Hepatocyte (in vitro differentiated cells): ENCODE results near the gene RNPS1. TPM values are rescaled to one million over a fixed set of nuclear protein-coding genes. Genes with fewer than 3 reads are reported as not detected.

Experiments used
- DNase-seq: peaks from one replicate; pipeline ENCODE4 v3.0.0-alpha.2; 2016; ENCODE audit warnings: low spot score
- H2AFZ ChIP-seq: fragments of 200-600 bp; sonication (generic); 2 replicates; pipeline ENCODE4 v1.6.0; 2016; ENCODE audit warnings: antibody characterized with exemption, mild to moderate bottlenecking
- H3K27ac ChIP-seq: fragments of 200-600 bp; sonication (generic); 2 replicates; pipeline ENCODE4 v1.5.1; 2016; ENCODE audit warnings: mild to moderate bottlenecking
- H3K27me3 ChIP-seq: fragments of 200-600 bp; sonication (generic); 2 replicates; pipeline ENCODE4 v1.6.1; 2016
- H3K36me3 ChIP-seq: fragments of 200-600 bp; sonication (generic); replicated peaks from 2 replicates; pipeline ENCODE4 v1.5.1; 2016; ENCODE audit warnings: low read depth; ENCODE audit not compliant: insufficient read depth
- H3K4me1 ChIP-seq: fragments of 200-600 bp; sonication (generic); 2 replicates; pipeline ENCODE4 v1.5.1; 2016; ENCODE audit warnings: mild to moderate bottlenecking, moderate library complexity; ENCODE audit not compliant: insufficient read depth
- H3K4me2 ChIP-seq: fragments of 200-600 bp; sonication (generic); 2 replicates; pipeline ENCODE4 v1.6.0; 2016
- H3K4me3 ChIP-seq: fragments of 200-600 bp; sonication (generic); 2 replicates; pipeline ENCODE4 v1.5.1; 2016; ENCODE audit warnings: mild to moderate bottlenecking
- H3K79me2 ChIP-seq: fragments of 200-600 bp; sonication (generic); 2 replicates; pipeline ENCODE4 v1.6.0; 2017; ENCODE audit warnings: mild to moderate bottlenecking
- H3K9me2 ChIP-seq: fragments of 200-600 bp; sonication (generic); replicated peaks from 2 replicates; pipeline ENCODE4 v1.6.0; 2017; ENCODE audit warnings: mild to moderate bottlenecking; ENCODE audit not compliant: insufficient read depth
- H3K9me3 ChIP-seq: fragments of 200-600 bp; sonication (generic); 2 replicates; pipeline ENCODE4 v1.5.1; 2016; ENCODE audit warnings: low read depth, mild to moderate bottlenecking
- H4K20me1 ChIP-seq: fragments of 200-600 bp; sonication (generic); 2 replicates; pipeline ENCODE4 v1.6.0; 2016; ENCODE audit warnings: mild to moderate bottlenecking; ENCODE audit not compliant: insufficient read depth, poor library complexity, severe bottlenecking
- EZH2 ChIP-seq: fragments of 200-600 bp; sonication (generic); IDR thresholded peaks from 2 replicates; pipeline ENCODE4 v1.6.1; 2016; ENCODE audit warnings: antibody characterized with exemption, mild to moderate bottlenecking, borderline replicate concordance
- EZH2phosphoT487 ChIP-seq: fragments of 200-600 bp; sonication (generic); IDR thresholded peaks from one replicate; pipeline ENCODE4 v1.6.1; 2018; ENCODE audit warnings: antibody characterized with exemption, mild to moderate bottlenecking, low read depth, moderate library complexity; ENCODE audit not compliant: unreplicated experiment, severe bottlenecking
- WGBS: methylation state at CpG from one replicate; pipeline ENCODE4 v1.1.6; 2016; ENCODE audit warnings: low lambda C conversion rate; ENCODE audit errors: missing lambda C conversion rate; 5-methylcytosine and 5-hydroxymethylcytosine counted together
- polyA plus RNA-seq: library from polyadenylated mRNA; unstranded; fragments of >200 nt; fragmentation: Nextera tagmentation; extraction: Ambion mirVana; gene quantifications from 2 replicates; pipeline ENCODE4 v1.2.1, GENCODE V29; 2016
- total RNA-seq: library from RNA; depleted of rRNA; stranded (reverse); fragments of >200 nt; gene quantifications from 2 replicates; pipeline ENCODE4 v1.2.3, GENCODE V29; 2014
- TF ChIP-seq, protein P1 (sequence below): fragments of 200-600 bp; sonication (generic); IDR thresholded peaks from 2 replicates; pipeline ENCODE4 v1.5.1; 2016; ENCODE audit warnings: antibody characterized with exemption, mild to moderate bottlenecking; ENCODE audit not compliant: poor library complexity

The RNPS1 gene
- total and polyA plus RNA-seq, 2 experiments from 2014 or later: 128 to 198 TPM

DNA sequence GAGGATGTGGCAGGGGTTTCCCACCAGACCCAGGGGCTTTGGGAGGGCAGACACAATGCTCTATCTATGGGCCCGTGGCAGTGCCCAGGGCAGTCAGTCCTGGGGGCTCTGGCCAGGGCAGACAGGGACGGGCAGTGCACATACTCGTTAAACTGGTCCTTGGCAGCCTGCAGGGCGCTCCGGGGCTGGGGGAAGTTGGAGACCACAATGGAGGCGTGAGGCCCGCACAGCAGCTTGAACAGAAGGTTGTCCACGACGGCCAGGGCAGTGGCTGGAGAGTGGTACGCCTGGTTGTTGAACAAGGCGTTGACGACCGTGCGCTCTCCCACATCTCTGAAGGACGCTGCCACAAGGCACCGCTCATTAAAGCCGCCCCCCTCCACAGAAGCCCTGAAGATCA is 18.6 kb upstream of the RNPS1 start:
- H3K27me3 ChIP-seq: no peaks in the 10 kb centered on the region
- H3K36me3 ChIP-seq: no peaks in the 10 kb centered on the region
- no peaks in the 10 kb centered on the region for H3K9me2 ChIP-seq
- H3K4me1 ChIP-seq: no peaks in the 10 kb centered on the region
- DNase-seq: no peak
- no peak overlapping the region for H3K27ac ChIP-seq
- no peak overlapping the region for H2AFZ ChIP-seq
- H3K79me2 ChIP-seq: no peaks in the 10 kb centered on the region
- H3K4me2 ChIP-seq: no peak overlapping the region
- H4K20me1 ChIP-seq: no peaks in the 10 kb centered on the region
- 92% methylated on average over 17 of the region's 17 CpGs for WGBS
- TF ChIP-seq EZH2 (no peak), EZH2phosphoT487 (no peak)
- TF ChIP-seq, protein P1, sequence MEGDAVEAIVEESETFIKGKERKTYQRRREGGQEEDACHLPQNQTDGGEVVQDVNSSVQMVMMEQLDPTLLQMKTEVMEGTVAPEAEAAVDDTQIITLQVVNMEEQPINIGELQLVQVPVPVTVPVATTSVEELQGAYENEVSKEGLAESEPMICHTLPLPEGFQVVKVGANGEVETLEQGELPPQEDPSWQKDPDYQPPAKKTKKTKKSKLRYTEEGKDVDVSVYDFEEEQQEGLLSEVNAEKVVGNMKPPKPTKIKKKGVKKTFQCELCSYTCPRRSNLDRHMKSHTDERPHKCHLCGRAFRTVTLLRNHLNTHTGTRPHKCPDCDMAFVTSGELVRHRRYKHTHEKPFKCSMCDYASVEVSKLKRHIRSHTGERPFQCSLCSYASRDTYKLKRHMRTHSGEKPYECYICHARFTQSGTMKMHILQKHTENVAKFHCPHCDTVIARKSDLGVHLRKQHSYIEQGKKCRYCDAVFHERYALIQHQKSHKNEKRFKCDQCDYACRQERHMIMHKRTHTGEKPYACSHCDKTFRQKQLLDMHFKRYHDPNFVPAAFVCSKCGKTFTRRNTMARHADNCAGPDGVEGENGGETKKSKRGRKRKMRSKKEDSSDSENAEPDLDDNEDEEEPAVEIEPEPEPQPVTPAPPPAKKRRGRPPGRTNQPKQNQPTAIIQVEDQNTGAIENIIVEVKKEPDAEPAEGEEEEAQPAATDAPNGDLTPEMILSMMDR: no peak
- H3K4me3 ChIP-seq: no peak overlapping the region
- no peaks in the 10 kb centered on the region for H3K9me3 ChIP-seq

DNA sequence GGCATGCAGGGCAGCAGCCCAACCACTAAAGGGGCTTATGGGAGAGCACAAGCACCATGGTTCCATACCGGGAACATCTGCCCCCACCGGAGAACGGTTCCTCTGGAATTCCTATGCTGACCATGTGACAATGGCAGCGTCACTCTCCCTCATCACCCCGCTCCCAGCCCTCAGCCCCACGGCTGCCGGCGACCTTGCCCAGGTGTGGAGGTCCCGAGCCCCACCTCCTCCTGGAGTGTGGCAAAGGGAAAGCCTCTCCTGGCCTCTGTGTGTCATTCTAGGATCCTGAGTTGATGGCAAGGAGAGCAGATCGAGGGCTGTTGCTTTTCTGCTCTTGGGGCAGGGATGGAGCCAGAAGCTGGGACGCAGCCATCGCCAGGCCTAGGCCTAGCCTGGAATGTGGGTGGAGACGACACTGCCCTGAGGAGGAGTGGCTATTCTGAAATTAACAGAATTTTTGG is 17.8 kb upstream of the RNPS1 start:
- Histone ChIP-seq H3K27me3 (no peaks in the 10 kb centered on the region), H3K9me2 (no peaks in the 10 kb centered on the region), H3K4me1 (no peaks in the 10 kb centered on the region), H3K27ac (no peak overlapping the region), H3K4me3 (no peak overlapping the region), H2AFZ (no peak overlapping the region), H3K4me2 (no peak overlapping the region), H3K36me3 (no peaks in the 10 kb centered on the region), H3K79me2 (no peaks in the 10 kb centered on the region), H4K20me1 (no peaks in the 10 kb centered on the region), H3K9me3 (no peaks in the 10 kb centered on the region)
- 87% methylated on average over 10 of the region's 13 CpGs for WGBS
- TF ChIP-seq, protein P1: no peak
- no peak for TF ChIP-seq EZH2
- no peak for TF ChIP-seq EZH2phosphoT487
- DNase-seq: no peak

DNA sequence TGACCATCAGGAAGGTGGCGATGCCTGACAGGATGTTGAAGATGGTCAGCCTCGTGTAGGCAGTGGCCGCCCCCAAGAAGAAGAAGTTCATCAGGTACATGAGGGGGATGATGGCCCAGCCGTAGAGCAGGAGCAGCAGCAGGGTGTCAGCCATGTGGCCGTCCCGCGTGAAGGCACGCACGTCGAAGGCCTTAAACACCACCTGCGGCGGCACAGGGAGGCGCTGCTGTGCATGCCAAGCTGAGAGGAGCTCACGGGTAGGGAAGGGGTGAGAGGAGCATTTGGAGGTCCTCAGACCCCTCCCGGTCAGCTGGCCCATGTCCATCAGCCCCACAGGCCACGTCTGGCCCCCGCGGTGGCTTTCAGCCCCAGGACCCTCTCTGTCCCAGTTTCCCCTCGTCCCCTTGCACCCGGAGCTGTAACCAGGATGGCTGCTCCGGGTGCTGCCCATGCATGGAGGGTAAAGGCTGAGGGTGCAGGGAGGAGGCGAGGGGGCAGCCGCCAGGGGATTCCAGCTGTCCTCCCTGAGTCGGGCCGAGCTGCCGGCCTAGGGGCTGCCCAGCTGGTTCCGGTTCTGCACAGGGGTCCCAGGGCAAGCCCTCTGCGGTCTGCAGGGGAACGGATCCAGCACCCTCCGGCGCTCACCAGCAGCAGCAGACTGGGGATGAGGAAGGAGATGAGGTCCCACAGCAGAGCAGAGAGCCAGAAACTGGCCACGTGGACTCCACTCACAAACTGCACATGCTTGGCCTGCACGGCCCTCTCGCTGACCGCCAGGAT is 17.1 kb upstream of the RNPS1 start:
- no peak overlapping the region for H2AFZ ChIP-seq
- H3K4me2 ChIP-seq: no peak overlapping the region
- H3K9me2 ChIP-seq: no peaks in the 10 kb centered on the region
- H3K27me3 ChIP-seq: no peaks in the 10 kb centered on the region
- TF ChIP-seq, protein P1: no peak
- TF ChIP-seq EZH2 (no peak), EZH2phosphoT487 (no peak)
- H3K9me3 ChIP-seq: no peaks in the 10 kb centered on the region
- no peaks in the 10 kb centered on the region for H3K4me1 ChIP-seq
- no peaks in the 10 kb centered on the region for H4K20me1 ChIP-seq
- H3K36me3 ChIP-seq: no peaks in the 10 kb centered on the region
- H3K27ac ChIP-seq: no peak overlapping the region
- DNase-seq: no peak
- H3K79me2 ChIP-seq: no peaks in the 10 kb centered on the region
- H3K4me3 ChIP-seq: no peak overlapping the region
- 91% methylated on average over 35 of the region's 35 CpGs for WGBS
